Fibroblast of gingiva (primary cell): ENCODE data around the gene SLC26A8.
"Not testable (repeated sequence)": the region's sequence is repeated elsewhere in the genome, so short reads cannot be mapped to it uniquely, and the experiment has no call there.

Experiments used
- DNase-seq: peaks from one replicate; pipeline ENCODE4 v3.0.0-alpha.2; 2011; ENCODE audit warnings: low read depth

Gene SLC26A8

GRCh38 chr6:36050947-36051710, 26.7 kb upstream of the SLC26A8 start:
- no peak for DNase-seq

- no peak for DNase-seq
These were observed 25.9 kb upstream of the SLC26A8 start for GRCh38 chr6:36050305-36050704.

DNA sequence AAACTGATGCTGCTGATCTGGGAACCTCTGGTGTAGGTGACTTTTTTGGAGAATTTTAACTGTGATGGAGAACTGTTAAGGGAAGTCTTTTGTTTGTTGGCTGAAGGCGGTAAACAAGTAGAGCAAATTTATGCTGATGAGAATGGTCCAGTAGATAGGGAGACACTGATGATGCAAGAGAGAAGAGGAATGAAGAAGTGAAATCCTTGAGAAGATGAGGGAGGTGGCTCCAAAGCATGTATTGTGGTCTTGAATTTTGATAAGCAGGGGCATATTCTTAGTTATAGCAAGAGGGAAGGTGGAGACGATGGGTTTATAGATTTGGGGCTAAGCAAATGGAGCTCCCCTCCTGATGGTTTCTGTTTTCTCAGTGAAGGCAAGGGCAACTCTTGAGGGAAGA, 25.1 kb upstream of the SLC26A8 start:
- DNase-seq, result no peak

- DNase-seq, result no peak
These were observed 18.3 kb upstream of the SLC26A8 start for GRCh38 chr6:36042618-36043260.

DNA sequence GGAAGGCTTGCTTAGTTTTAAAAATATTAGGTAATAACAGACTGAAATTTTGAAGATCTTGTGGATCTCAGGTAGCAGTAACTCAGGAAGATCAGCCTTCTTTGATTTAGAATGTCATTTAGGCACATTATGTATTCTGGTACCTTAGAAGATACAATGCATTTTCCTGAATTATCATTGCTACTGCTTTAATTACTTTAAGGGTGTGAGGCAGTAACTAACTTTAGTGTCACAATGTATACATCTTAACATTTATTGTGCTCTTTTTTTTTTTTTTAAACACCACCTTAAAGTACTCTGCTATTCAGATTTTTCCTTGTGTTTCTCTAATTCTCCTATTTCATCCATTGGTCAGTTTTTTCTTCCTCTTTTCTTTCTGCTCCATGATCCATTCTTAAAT, 16.5 kb upstream of the SLC26A8 start:
- DNase-seq, result no peak

GRCh38 chr6:36039112-36039511, 14.7 kb upstream of the SLC26A8 start:
- no peak for DNase-seq

DNA sequence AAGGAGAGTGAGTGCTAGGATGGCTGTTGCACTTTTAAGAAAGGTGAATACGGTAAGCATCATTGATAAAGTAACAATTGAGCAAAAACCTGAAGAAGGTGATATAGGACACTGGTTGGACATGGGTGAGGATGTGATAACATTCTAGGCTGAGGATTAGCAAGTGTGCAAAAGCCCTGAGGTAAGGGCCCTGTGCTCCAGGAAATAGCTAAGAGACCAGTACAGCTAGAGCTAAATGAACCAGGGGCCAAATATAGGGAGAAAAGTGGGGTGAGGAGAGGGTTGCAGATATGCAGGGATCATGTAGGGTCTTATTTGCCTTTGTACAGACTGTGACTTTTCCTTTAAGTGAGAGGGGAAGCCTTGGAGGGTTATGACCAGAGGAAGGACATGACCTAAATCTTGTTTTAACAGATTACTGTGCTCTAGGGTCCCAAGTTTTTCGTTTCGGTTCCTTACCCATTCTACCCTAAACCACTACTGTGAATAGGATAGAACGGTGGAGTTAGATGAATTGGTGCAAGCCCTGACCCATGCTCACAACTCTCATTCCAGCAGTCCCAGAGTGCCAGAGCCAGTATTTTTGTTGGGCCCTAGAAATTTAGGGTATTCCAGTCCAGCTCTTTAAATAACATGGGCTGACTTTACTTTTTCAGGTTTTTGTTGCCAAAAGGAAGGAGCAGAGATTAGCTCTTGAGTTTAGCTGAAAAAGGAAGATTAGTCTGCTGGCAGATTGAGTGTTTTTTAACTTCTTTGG, 13.9 kb upstream of the SLC26A8 start:
- no peak for DNase-seq

DNA sequence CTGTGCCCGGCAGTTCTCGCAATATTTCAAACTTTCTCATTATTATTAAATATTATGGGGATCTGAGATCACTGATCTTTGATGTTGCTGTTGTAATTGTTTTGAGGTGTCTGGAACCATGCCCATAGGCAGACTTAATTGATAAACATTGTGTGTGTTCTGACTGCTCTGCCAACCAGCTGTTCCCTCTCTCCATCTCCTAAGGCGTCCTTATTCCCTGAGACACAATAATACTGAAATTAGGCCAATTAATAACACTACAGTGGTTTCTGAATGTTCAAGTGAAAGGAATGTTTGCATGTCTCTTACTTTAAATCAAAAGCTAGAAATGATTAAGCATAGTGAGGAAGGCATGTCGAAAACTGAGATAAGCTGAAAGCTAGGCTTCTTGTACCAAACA, 10.8 kb upstream of the SLC26A8 start:
- peak; percentile 11 for DNase-seq

DNA sequence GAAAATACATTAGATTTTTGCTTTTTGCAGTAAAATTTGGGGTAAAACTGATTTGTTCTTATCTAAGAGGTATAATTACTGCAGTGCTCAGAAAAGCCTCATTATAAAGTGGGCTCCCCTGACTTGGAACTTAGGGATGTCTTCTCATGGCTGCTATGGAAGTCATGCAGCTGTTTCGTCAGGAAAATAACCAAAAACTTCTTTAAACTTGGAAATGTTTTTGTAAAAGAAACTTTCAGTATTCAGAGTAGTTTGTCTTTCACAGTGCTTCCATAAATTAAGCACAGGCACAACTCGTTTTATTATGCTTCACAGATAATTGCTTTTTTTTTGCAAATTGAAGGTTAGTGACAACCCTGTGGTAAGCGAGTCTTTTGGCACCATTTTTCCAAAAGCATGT, 10.0 kb upstream of the SLC26A8 start:
- DNase-seq, result no peak

- DNase-seq, result peak; percentile 7
These were observed 9.5 kb upstream of the SLC26A8 start for GRCh38 chr6:36033935-36034334.

DNA sequence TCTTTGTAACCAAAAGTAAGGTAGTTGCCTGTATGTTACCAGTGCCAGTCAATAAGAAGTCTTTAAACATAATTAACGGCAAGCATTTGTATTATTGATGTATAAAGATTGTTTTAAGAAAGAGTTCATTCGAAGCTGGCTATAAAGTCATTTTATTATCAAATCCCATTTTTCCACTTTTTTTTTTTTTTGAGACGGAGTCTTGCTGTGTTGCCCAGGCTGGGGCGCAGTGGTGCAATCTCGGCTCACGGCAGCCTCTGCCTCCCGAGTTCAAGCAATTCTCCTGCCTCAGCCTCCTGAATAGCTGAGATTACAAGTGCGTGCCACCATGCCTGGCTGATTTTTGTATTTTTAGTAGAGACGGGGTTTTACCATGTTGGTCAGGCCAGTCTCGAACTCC, 8.7 kb upstream of the SLC26A8 start:
- DNase-seq, result not testable (repeated sequence)

DNA sequence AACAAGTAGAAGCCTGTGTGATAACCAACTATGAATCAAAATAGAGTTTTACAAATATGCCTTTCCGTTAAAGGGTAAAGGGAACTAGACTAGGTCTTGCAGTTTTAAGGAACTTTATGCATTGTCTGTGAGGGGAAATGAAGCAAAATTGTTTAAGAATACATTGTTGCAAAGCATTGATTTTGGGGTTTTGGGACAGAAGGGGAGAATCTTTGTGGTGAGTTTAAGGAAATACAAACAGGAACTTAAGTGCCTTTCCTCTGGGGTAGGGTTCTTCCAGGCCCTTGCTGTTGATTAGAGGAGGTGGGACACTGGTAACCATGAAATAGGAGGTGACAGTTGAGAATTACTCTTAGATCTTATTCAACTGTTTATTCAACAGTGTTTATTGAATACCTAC, 7.8 kb upstream of the SLC26A8 start:
- no peak for DNase-seq

DNA sequence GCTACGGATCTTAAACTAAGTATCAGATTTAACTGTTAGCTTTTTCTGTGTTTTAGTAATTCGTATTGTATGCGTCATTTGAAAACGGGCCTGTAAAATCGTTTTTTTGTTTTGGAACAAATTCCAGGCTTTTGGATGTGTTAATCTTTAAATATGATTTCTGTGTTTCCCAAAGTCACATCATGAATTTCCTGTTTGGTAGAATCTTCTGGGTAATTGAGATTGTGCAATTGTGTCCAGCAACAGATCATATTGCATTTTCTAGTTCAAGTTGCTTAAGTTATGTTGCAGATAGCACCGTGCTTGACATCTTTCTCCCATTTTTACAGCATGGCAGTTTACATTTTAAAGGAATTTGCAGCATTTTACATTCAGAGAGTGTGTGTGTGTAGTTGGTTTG, 5.0 kb upstream of the SLC26A8 start:
- DNase-seq, result peak; percentile 89

DNA sequence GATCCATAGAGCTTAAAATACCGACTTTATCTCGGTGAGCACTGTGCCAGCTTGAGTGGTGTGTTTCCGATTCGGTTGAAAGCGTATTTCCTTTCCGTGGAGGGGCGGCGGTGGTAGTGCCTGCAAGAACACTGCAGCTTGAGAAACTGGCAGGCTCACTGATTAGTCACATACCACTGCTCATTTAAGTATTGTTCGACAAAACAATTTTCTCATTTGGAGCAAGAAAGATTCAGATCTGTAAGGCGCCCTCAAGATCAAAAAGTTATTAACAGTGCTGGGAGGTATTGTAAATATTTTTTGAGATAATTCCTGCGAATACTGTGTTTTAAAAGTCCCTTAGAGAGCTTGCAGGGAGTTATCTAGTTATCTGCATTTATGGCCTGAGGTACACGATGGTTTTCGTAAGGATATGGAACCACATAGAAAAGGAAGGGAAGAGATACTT, 4.5 kb upstream of the SLC26A8 start:
- DNase-seq, result peak; percentile 75

- peak; percentile 4 for DNase-seq
These were observed 3.8 kb upstream of the SLC26A8 start for GRCh38 chr6:36028088-36028876.

- peak; percentile 99 for DNase-seq
These were observed 3.2 kb upstream of the SLC26A8 start, which contains the start of gene MAPK14 for GRCh38 chr6:36027501-36028087. MAPK14 (plus strand) TSS chr6:36027808; CDS start chr6:36028158, 350 bp downstream.

- no peak for DNase-seq
These were observed 1.5 kb upstream of the SLC26A8 start for GRCh38 chr6:36025932-36026327.

DNA sequence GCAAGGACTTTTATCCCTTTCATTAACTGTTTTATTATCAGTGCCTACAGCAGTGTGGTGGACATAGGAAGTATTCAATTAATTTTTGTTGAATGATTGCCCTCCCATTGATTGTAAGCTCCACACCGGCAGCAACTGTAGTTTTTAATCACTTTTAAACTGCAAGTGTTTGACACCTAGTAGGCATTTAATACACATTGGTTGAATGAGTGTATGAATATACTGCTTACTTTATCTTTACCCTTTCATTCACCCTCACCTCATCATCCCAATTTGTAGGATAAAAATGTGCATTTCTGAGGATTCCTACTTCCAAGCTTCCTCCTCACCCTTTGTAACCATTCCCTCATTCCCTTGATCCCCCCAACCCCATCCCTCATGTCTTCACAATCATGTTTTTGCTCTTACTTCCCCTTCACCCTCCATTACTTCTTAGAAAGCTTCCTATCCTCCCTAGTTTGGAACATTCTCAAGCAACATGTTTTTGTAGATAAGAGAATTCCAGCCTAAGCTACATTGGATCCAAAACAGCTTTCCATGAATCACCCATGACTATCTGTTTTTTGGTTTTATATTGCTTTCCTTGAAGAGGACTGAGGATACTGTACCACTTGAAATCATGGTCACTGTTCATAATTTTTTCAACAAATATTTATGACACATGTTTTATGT, 955 bp upstream of the SLC26A8 start:
- DNase-seq, result no peak

DNA sequence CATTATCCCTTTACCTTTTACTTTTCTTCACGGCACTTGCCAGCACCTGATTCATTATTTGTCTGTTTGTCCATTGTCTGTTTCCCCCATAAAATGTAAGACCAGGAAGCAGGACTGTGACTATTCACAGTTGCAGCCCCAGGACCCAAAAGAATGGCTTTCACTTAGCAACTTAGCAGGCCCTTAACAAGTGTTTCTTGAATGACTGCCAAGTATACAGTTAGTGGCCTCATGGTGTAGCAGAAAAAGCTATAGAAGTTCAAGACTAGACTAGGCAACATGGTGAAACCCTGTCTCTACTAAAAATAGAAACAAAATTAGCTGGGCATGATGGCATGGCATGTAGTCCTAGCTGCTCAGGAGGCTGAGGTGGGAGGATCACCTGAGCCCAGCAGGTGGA, 4.3 kb downstream of the SLC26A8 start:
- DNase-seq, result no peak

- no peak for DNase-seq
These were observed 5.3 kb downstream of the SLC26A8 start for GRCh38 chr6:36019167-36019566.

- DNase-seq, result no peak
These were observed 6.1 kb downstream of the SLC26A8 start for GRCh38 chr6:36018339-36018738.
